Breast epithelium (tissue), 4 donors: Measurements from ENCODE around the gene DNM3. TPM values are rescaled to one million over a fixed set of nuclear protein-coding genes. Genes with fewer than 3 reads are reported as not detected.

Experiments
- DNase-seq, 2 donors: peaks; one replicate each; pipeline ENCODE4 v3.0.0-alpha.2; 2019; ENCODE audit warnings: low spot score in 2 of 2
- H3K27ac ChIP-seq, 2 donors: fragments of 200-600 bp; sonication (generic) in 1 of 2; one replicate each; pipeline ENCODE4 v1.5.1; 2016 to 2019; ENCODE audit warnings: mild to moderate bottlenecking in 1 of 2
- H3K27me3 ChIP-seq, 2 donors: fragments of 200-600 bp; sonication (generic) in 1 of 2; one replicate each; pipeline versions ENCODE4 v1.5.1 to v1.6.0; 2017 to 2019; ENCODE audit warnings: control low read depth in 1 of 2, mild to moderate bottlenecking in 1 of 2
- H3K36me3 ChIP-seq: fragments of 200-600 bp; one replicate; pipeline ENCODE4 v1.5.1; 2019
- H3K4me1 ChIP-seq, 2 donors: fragments of 200-600 bp; sonication (generic); one replicate each; pipeline ENCODE4 v1.5.1; 2016 to 2019; ENCODE audit warnings: control low read depth in 1 of 2
- H3K4me3 ChIP-seq, 3 donors: fragments of 200-600 bp; sonication (generic); 1 replicate in 2 of 3; 2 replicates in 1 of 3; pipeline ENCODE4 v1.5.1; 2016 to 2019; ENCODE audit warnings: mild to moderate bottlenecking in 3 of 3, moderate library complexity in 2 of 3
- H3K9me3 ChIP-seq, 2 donors: fragments of 200-600 bp; sonication (generic) in 1 of 2; one replicate each; pipeline ENCODE4 v1.5.1; 2016 to 2019; ENCODE audit warnings: control low read depth in 1 of 2
- CTCF ChIP-seq, 3 donors: fragments of 450-650 bp; IDR thresholded peaks; one replicate each; pipeline ENCODE4 v1.5.1; 2016 to 2017; ENCODE audit warnings: antibody characterized with exemption in 3 of 3, mild to moderate bottlenecking in 3 of 3, moderate library complexity in 3 of 3
- POLR2A ChIP-seq: fragments of 450-650 bp; IDR thresholded peaks from one replicate; pipeline ENCODE4 v1.6.1; 2016; ENCODE audit warnings: antibody characterized with exemption, mild to moderate bottlenecking, moderate library complexity
- POLR2AphosphoS5 ChIP-seq, 3 donors: sonication (generic); formaldehyde crosslinking; IDR thresholded peaks; one replicate each; pipeline ENCODE4 v1.6.1; 2017; ENCODE audit warnings: antibody characterized with exemption in 3 of 3
- intact Hi-C: fragments of 100-400 bp; cut with DNase I; formaldehyde crosslinking; loops from one replicate; pipeline ENCODE4 v1.15.1; 2023; ENCODE audit warnings: low total_unique reads
- total RNA-seq, 3 donors: library from RNA; depleted of rRNA; stranded (reverse); fragments of >200 nt; gene quantifications; one replicate each; pipeline ENCODE4 v1.1.0, GENCODE V29; 2016

DNM3 gene
- total RNA-seq, 3 donors from 2014 or later = 5.1 to 7.5 (median 6.6) TPM

DNA sequence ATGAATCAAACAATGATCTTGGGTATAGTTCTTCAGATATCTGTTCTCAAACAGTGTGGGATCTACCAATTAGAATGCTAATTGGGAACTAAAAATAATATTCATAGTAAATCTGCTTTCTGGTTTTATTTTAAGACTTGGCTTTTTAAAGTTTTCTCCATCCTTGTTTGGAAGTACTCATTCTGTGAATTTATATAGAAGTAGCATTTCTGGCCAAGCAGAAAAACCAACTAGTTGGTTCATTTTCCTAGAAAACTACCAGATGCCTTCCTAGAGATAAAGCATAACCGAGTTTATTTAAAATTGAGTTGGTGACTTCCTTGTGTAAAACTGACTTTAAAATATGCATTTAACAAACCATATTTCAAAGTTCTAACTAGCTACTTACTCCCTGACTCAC lies 48.8 kb downstream of the DNM3 start:
- Histone ChIP-seq H3K27me3 (no peaks in the 10 kb centered on the region), H3K36me3 (no peaks in the 10 kb centered on the region), H3K4me3 (no peak overlapping the region), H3K9me3 (no peaks in the 10 kb centered on the region), H3K27ac (no peak overlapping the region), H3K4me1 (no peaks in the 10 kb centered on the region)
- DNase-seq = no peak
- intact Hi-C loops = no loop called here
- TF ChIP-seq POLR2A (no peak), POLR2AphosphoS5 (IDR thresholded peaks at IDR 0.05) (no peak), CTCF (IDR thresholded peaks at IDR 0.05) (no peak)

- Histone ChIP-seq H3K27me3 (no peaks in the 10 kb centered on the region), H3K4me1 (no peaks in the 10 kb centered on the region), H3K9me3 (no peaks in the 10 kb centered on the region), H3K27ac (no peak overlapping the region), H3K36me3 (no peaks in the 10 kb centered on the region), H3K4me3 (no peak overlapping the region)
- DNase-seq = no peak
- TF ChIP-seq POLR2AphosphoS5 (IDR thresholded peaks at IDR 0.05) (no peak), POLR2A (no peak), CTCF (IDR thresholded peaks at IDR 0.05) (no peak)
- intact Hi-C loops = no loop called here
Observed at GRCh38 chr1:171896936-171897703, 55.8 kb downstream of the DNM3 start.

DNA sequence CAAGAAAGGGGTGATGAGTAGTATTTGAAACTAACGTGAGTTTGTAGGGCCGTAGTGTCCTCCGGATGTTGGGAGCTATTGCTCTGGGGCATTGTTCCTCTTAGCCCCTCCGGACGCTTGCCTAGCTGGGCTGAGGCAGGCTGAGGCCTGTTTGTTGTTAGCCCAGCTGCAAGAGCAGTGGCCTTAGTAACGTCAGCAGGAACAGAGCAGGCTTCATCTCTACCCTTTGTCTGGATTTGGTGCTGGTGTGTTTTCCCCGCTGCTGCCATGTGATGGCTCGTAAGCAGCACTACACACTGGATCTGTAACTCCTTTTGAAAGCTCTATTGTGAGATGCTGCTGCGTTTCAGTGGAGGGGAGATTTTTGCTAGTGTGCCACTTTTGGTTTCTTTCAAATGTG lies 57.6 kb downstream of the DNM3 start:
- Histone ChIP-seq H3K27ac (peak overlapping the region; percentile 25 to 39), H3K9me3 (no peaks in the 10 kb centered on the region), H3K36me3 (no peaks in the 10 kb centered on the region), H3K27me3 (no peaks in the 10 kb centered on the region), H3K4me1 (no peaks in the 10 kb centered on the region), H3K4me3 (peak overlapping the region in 1 of 3 donors; percentile 39)
- intact Hi-C loops = no loop called here
- TF ChIP-seq CTCF (IDR thresholded peaks at IDR 0.05) = no peak
- DNase-seq = peak in 1 of 2 donors; percentile 19

DNA sequence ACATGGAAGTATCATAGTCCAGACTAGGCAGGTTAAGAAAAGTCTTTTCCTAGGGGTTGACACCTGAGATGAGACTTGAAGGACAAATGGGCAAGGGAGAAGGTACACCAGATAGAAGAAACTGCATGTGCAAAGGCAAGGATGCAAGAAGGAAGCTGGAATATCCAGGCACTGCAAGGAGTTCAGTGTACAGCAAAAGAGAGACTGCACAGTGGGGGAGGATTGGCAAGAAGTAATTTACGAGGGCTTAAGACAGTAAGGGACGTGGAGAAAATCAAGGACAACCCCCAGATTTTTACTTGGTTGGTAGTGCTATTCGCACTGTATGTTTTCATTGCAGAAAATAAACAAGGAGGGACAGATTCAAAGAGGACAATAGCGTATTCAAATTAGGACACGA lies 58.5 kb downstream of the DNM3 start:
- no peak for TF ChIP-seq CTCF (IDR thresholded peaks at IDR 0.05)
- TF ChIP-seq POLR2A = no peak
- no peak for TF ChIP-seq POLR2AphosphoS5 (IDR thresholded peaks at IDR 0.05)
- no peak overlapping the region for H3K27ac ChIP-seq
- no peak for DNase-seq

DNA sequence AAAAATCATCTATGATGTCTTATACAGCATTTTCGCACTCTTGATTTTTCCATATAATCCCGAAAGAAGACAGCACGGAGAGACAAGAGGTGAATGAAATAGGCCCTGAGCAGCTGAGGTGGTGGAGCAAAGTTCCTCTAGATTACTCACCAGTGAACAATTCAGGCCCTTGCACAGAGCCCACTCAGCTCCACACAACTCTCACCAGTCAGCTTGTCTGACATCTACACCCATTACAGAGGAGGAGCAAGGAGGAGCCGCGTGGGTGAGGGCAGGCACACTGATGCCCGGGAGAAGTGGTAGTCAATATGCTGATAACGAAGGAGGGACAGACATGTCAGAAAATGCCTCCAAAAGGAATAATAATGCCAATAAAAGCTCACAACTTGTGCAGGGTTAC lies 59.9 kb downstream of the DNM3 start:
- Histone ChIP-seq H3K4me1 (no peaks in the 10 kb centered on the region), H3K9me3 (no peaks in the 10 kb centered on the region), H3K27ac (no peak overlapping the region), H3K4me3 (no peak overlapping the region), H3K27me3 (no peaks in the 10 kb centered on the region), H3K36me3 (no peaks in the 10 kb centered on the region)
- no peak for TF ChIP-seq POLR2A
- TF ChIP-seq POLR2AphosphoS5 (IDR thresholded peaks at IDR 0.05) = no peak
- no peak for TF ChIP-seq CTCF (IDR thresholded peaks at IDR 0.05)
- intact Hi-C loops = no loop called here
- no peak for DNase-seq

More for the DNA sequence above, 58.5 kb downstream of the DNM3 start:
- Histone ChIP-seq H3K36me3 (no peaks in the 10 kb centered on the region), H3K4me1 (no peaks in the 10 kb centered on the region), H3K27me3 (no peaks in the 10 kb centered on the region), H3K4me3 (no peak overlapping the region), H3K9me3 (no peaks in the 10 kb centered on the region)
- intact Hi-C loops = no loop called here
